OCI-M2 (cell line): ENCODE data around the gene DCP1B.
"Not testable (repeated sequence)": the region's sequence is repeated elsewhere in the genome, so short reads cannot be mapped to it uniquely, and the experiment has no call there.

ENCODE experiments used
- DNase-seq: peaks from one replicate; lab custom pipeline; 2025; ENCODE audit not compliant: unreplicated experiment; lab: John Stamatoyannopoulos, UW

DCP1B gene

DNA sequence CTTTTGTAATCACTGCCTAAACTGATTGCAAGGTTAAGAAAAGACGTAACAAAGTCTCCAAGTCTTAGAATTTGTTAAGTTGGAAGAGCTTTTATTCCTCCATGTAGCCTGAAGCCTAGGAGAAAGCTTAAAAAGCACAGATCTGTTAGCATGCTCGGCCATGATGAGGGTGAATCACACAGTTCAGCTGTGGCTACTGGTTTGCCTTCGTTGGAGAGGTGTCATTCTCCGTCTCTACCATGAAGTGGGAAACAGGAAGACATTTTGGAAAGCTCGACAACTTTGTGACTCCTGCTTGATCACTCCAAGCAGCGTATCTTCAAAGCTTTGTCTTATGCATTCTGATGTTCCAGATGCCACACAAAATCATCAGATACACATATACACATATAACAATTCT, 27.1 kb downstream of the DCP1B start:
- no peak for DNase-seq

DNA sequence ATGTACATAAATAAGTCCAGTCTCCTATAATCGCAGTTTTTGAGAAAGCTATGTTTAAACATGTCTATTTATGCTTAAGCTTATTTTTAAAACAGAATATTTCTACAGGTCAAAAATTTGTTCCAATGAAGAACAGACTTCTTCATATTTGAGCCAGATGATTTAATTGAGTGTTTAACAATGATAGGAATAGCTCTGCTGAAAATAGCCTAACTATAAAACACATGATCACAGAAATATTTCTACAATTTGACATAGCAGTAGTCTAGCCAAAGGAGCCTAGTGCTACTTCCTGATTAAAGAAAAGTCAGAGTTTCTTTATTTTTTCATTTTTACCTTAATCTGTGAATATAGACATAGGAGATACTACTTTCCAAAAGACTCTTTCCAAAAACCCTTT, 29.4 kb downstream of the DCP1B start:
- no peak for DNase-seq

DNA sequence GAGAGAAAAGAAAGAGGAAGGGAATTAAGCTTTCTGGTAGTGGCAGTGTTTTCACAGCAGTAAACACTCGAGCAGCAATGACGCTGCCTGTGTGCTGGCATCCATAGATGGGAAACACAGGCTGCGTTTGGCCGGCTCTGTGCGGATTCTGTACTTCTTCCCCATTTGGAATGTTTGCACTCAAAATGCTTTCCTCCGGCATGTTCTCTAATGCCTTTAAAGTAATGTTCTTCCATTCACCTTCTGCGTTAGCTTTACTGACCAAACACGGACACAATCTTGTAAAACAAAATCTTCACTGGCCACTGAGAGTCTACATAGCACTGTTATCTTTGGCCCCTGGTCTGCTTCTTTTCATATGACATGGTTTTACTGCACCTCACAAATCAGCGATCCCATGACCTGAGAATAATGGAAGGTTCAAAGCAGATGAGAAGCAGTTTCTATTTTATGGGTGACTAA, 31.4 kb downstream of the DCP1B start:
- no peak for DNase-seq

DNA sequence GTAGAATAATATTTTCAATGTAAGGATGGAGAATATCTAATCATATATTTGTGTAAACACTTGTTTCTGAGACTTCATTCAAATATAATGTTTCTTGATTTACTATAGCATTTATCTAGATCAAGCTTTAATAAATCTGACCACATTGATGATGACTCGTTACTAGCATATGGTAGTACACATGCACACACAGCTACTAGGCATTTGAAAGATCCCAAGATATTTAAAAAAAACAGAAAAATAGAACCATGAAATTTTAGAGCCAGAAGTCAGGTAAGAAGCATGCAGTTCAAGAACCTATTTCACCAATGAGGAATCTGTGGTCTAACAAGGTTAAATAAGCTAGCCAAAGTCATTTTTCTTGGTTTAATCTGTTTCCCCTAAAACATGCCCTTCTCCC, 32.0 kb downstream of the DCP1B start:
- DNase-seq: no peak

DNA sequence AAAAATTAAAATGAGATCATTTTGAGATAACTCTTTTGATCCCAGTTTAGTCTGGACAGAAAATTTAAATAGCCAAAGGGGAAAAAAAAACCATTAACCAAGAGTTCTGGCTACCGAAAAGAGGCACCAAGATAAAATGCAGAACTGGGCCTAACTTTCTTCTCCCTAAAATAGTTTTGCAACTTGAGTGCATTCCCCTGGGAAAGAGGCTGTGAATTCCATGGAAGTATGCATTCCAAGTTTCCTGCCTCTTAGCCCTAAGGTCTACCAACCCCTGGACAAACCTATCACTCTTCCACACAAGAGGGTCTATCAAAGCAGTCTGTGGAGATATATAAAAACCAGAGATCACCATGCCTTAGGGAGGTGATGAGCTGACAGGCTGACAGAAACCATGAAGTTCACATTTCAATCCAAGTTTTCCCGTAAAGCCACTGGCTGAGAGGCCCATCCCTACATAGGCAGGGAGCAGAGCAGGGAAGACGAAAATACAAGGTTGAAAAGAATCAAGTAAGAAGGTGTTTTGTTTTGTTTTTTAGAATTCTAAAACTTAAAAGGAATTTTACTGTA, 33.8 kb downstream of the DCP1B start:
- DNase-seq: no peak

DNA sequence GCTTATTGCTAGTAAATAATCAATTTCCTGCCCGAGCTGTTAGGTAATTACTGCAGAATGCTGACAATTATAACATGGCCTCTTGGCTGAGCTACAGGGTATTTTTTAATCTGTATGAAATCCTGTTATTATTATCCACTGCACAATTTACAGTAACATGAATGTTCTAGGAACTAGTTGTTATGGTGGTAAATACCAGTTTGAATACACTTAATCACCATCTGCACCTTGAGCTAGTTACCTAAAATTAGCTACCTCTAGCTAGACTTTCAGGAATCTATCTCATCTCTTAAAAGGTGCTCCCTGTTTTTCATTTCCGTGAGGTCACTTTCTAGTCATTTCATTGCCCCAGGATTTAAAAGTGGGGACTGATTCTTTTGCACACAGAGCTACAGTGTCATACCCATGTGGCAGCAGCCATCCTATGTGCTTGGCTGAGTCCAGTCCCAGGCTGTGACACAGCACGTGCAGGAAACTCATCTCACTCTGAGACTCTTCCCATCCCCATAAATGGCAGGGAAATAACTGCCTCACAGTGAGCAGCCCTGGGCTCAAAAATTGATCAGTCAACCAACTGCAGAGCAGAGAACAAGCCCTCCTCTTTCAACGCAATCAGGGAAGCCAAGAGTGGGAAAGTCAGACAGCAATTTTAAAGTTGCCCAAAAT, 37.6 kb downstream of the DCP1B start:
- no peak for DNase-seq

DNA sequence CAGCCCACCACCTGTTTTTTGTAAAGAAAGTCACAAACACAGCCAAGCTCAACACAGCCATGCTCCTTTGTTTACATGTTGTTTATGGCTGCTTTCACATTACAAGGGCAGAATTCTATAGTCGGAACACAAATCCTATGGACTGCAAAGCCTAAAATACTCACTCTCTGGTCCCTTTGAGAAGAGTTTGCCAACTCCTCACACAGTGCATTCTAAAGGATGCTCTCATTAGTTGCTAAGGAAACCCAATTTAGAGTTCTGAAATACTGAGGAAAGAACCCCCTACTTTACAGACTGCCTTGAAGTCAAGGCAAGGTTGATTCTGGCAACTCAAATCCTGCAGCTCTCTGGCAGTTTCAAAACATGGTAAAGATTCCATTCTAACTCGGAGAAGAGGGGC, 38.3 kb downstream of the DCP1B start:
- DNase-seq: no peak

DNA sequence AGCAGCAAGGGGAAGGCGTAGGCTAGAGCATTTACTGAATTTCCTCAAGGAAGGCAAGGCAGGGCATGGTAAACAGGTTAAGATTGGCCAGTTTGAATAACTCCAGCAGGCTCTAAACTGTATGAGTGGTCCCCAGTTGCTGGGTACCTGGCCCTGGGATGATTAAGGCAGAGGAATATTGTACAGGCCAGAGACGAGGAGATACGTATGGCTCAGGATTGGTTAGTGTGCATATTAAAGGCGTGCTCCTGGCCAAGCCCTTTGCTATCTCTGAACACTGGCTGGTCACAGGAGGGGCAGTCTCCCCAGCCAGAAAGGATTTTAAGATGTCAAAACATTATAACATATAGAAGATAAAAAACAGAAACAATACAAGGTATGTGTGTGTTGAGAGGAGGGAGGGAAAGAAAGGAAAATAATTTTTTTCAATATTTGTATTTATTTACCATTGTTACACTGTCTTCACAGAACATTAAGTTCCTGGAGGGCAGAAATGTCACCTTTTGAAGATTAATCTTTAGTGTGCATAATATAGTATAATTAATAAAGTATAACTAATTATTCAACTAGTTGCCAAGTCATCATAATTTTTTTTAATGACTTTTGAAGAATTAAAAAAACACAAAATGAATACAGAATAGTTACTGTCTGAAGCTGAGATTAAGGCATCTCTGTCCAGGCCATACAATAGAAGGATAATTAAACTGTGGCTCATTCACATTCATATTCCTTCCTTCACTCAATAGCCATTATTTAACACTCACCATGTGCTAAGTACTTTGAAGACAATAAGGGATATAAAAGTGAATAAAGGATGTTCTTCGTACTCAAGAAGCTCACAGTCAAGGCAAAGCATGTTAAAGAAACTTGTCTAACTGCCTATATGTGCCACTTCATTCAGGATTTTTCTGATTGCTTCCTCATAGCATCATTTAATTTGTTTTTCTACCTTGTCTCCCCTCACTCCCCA, 41.9 kb downstream of the DCP1B start:
- no peak for DNase-seq

DNA sequence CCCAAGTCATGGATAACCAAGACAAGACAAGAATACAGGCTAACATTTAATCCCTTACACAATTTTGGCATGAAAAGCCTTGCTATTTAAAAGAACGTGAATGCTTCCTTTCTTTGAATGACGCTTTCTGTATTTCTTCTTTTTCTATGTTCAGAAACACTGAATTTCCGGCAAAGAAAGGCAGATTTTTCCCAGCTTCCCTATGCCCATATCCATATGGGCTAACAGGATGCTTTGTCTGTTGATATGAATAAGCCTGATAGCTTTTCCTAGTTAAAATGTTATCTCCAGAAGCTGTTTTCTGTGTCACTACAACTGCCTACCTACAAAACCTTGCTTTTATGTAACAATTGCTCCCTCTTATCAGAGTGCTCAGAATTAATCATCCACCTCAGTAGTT, 47.5 kb downstream of the DCP1B start:
- DNase-seq: no peak

DNA sequence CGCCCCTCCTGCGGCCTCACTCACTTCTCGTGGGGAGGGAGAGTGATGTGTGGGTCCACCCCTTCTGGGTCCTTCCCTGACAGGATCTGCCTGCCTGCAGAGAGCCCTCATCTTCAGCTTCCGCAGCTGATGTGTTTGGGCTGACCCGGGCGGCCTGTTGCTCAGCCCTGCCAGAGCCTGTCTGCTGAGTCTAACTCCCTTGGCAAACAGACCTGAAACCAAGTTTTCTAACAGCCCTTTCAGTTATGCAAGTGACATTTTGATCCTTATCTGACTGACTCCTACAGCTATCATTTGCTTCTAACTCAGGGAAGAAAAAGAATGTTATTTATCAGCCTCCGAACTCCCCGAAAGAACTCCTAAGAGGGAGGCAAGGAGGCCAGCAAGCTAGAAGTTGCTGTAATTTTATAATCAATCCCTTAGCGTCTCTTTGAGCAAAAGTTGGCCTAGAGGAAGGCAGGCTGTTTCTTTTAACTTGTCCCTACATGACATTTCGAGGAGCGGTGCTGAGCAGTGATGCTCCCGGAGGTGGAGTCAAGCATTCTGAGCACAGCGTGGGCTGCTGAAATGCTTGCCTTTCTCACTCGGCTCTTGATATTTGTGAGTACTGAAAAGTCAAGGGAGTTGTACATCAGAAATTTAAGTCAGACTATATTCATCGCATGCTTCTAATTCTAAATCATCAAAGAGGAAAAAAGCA, 54.3 kb downstream of the DCP1B start:
- no peak for DNase-seq

DNA sequence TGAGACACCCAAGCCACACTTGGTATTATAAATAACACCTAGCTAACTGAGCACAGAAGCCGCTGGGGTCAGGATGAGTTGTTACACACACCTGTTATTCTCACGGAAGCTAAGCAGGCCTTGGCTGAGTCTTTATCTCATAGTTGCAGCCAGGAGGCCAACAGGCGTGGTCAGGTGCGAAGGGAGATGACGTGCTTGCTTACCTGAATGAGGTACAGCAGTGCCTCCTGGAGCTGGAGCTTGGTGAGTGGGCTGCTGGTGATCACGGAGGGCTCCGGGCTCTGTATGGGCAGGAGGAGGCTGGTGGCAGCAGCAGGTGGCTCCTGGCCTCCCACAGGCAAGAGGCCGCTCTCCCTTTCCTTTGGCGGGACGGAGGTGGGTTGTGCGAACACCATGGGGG, 55.4 kb downstream of the DCP1B start:
- DNase-seq: no peak

DNA sequence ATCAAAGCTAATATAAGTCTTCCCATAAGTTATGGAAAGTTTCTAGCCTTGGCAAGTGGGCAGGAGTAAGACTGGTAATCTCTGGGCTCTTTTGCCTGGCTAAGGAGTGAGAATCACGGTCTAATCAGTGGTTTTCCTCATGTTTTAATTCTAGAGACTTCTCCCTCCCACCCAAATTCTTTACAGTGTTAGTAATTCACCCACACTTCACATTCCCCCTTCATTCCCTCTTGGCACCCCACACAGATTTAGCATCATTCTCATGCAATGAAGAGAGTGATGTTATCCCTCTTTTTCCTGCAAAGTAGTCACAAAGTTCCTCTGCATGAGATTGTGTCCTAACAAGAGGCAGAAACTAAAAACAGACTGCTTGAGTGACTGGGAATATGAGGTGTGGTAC, 57.2 kb downstream of the DCP1B start:
- DNase-seq: no peak

DNA sequence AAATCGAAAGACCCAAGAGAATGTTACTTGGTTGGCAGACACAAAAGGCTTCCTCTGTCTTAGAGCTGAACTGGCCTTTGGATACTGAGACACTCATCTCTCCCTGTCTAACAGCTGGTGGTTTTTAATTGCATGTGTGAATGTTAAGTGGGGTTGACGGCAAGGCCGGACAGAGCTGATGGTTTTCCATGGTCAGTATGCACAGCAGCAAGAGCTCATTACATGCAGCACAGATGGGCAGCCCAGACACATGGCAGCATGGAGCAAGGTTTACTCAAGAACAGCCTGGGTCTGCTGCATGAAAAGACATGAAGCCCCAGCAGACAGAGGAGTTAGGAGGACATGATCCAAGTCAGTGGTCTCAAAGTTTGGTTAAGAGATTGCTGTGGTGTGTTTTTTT, 58.0 kb downstream of the DCP1B start:
- no peak for DNase-seq

DNA sequence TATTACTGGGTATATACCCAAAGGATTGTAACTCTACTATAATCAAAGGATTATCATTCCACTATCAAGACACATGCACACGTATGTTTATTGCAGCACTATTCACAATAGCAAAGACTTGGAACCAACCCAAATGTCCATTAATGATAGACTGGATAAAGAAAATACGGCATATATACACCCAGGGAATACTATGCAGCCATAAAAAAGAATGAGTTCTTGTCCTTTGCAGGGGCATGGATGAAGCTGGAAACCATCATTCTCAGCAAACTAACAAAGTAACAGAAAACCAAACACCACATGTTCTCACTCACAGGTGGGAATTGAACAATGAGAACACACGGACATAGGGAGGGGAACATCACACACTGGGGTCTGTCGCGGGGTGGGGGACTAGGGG, 58.8 kb downstream of the DCP1B start:
- not testable (repeated sequence) for DNase-seq

DNA sequence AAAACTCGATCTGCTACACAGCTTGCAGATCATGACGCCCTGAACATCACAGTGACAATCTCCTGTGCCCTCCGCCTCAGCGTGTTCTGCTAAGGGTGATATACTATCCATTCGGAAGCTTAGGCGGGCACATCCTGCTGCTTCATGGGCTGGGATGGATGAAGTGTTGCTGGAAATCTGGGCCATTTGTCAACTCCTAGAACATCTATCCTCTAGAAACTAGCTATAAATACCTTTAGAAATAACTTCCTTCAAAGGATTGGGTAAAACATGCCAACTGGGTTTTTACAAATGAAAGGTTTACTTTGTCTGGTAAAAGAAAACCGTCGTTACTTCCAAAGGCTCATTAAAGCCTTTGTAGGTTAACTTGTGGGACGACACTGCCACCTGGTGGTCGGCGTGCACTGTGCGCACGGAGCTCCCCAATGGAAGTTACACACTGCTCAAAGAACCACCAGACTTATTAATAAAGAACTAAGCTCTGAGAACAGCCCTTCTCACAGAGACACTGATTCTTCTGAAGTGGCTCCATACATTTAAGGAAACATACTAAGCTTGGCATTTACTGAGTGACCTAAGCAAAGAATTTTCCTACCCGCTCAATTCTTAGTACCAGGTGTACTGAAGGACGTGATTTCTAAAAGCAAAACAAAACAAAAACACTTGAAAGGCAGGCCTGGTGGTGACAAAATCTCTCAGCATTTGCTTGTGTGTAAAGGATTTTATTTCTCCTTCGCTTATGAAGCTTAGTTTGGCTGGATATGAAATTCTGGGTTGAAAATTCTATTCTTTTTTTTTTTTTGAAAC, 64.3 kb downstream of the DCP1B start:
- no peak for DNase-seq

DNA sequence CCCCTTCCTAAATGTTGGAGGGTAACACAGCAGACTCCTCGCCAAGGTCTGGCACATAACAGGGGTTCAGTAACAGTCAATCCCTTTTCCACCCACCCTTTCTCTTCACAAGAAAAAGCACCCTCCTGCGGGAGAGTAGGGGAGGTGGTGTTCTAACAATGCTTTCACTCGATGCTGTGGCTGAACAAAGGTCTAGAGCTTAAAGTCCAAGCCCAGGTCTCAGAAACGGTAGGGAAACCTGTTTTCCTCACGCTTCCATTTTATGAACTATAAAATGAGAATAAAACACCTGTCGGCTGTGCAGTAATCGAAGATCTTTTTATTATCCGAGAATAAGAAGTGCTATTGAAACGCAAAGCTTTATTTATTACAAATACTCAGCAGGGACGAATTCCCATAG, 64.9 kb downstream of the DCP1B start:
- no peak for DNase-seq

DNA sequence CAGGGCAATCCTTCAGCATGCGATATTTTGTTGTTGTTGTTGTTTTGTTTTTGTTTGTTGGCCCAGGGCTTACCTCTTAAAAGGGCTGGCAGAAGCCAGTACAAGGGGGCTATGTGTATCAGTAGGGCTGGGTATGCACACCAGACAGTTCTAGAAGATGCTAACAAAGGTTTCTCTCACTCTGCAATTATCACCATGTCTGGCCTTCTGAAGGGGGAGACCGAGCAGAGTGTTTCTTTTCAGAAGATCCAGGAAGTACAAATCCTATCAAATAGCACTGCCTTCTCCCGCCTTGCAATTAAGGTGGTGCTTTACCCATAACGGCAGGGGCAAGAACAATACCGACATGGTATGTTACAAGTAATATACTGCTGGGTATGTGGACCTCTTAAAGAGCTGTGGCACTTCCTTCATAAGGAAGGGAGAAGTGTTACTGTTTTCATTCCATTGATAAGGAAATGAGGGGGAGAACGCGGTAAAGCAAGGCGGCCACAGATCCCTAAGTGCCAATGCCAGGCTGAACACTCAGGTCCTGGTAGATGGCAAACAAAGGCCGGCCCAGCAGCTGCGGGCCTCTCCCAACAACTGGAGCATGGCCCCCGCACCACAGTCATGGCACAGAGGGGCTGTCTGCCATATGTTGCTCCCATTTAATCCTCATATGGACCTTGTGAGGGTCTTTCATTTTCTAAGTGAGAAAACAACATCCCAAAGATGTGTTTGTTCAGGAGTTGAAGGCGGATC, 66.6 kb downstream of the DCP1B start:
- no peak for DNase-seq

DNA sequence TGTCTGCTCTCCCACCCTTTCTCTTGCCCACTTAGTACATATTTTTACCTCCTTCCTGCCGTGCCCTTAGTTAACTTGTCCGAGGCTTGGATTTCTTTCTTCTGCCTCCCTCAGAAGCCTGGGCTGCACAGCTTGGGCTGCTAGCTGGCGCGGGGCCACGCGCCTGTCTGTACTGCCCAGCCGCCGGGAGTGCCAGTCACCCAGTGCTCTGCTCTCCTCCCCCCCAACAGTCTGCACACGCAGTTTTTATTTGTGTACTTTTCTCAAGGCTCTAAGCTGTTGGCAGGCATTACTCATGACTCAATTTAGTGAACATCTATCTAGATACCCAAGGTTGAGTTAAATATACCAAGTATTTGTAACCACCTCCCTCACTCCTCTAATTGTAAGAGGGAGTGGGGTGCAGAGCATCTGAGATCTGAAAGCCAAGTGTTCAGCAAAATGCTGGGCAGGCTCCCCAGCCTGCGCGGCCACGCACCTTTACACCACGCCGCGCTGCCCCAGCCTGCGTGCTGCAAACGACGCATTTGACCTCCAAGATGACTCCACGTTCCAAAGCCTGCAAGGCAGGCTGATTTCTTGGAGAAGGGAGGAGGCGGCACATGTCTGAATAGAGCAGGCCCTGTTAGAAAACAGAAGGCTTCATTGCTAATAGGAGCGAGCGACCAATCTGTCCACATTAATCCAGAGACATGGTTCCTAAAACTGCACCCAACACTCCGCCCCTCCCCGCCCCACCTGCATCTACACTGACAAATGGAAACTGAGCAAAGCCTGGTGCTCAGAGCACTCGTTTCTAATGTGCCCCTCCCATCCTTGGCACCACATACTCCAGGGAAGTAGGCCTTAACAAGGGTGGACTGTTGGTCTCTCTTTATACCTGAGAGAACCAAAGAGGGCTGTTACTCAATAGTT, 67.6 kb downstream of the DCP1B start:
- DNase-seq: no peak
